Measurements from ENCODE around the gene CDCP1.

DNA sequence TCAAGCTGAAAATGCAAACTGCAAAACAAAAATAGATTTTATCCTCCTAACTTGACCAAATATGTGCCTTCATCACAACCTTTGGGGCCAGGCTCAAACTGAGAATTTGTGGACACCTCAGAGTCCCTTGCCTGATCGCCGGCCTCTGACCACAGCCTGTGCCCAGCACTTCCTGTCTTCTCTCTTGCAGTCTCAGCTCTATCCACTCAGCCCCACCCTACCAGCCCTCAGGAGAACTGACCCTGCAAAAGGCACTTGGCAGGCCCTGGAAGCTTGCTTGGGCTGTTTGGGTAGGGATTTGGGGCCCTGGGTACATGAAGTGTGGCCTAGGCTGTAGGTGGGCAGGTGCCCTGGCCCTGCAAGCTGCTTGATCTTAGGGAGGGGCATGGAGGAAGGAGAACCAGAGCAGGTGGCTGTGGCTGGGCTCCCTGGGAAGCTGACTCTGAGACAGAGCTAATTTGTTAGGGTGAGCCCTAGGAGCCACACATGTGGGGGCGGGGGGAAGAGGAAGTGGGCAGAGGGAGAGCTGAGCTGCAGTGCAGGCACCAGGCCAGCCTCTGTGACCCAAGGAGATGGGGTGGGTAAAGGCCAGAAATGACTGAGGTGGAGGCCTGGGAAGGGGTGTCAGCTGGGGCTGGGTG is 111.4 kb downstream of the CDCP1 start:
- TF ChIP-seq, protein P1, sequence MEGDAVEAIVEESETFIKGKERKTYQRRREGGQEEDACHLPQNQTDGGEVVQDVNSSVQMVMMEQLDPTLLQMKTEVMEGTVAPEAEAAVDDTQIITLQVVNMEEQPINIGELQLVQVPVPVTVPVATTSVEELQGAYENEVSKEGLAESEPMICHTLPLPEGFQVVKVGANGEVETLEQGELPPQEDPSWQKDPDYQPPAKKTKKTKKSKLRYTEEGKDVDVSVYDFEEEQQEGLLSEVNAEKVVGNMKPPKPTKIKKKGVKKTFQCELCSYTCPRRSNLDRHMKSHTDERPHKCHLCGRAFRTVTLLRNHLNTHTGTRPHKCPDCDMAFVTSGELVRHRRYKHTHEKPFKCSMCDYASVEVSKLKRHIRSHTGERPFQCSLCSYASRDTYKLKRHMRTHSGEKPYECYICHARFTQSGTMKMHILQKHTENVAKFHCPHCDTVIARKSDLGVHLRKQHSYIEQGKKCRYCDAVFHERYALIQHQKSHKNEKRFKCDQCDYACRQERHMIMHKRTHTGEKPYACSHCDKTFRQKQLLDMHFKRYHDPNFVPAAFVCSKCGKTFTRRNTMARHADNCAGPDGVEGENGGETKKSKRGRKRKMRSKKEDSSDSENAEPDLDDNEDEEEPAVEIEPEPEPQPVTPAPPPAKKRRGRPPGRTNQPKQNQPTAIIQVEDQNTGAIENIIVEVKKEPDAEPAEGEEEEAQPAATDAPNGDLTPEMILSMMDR (IDR thresholded peaks at IDR 0.05) = no peak
- no peak for TF ChIP-seq POLR2AphosphoS5 (IDR thresholded peaks at IDR 0.05)
- no peak for TF ChIP-seq POLR2A (IDR thresholded peaks at IDR 0.05)
